Testis (tissue), 2 donors: ENCODE results near the gene KRTAP10-9.
"Not testable (repeated sequence)": the region's sequence is repeated elsewhere in the genome, so short reads cannot be mapped to it uniquely, and the experiment has no call there.

Experiments used
- POLR2A ChIP-seq: fragments of 450-650 bp; IDR thresholded peaks from one replicate; pipeline ENCODE4 v1.6.1; 2017; ENCODE audit warnings: antibody characterized with exemption, mild to moderate bottlenecking, moderate library complexity
- TF ChIP-seq, protein P1 (sequence below), 3 experiments: fragments of 450-650 bp in 2 of 3; fragments of 200-600 bp in 1 of 3; sonication (generic) in 1 of 3; IDR thresholded peaks; one replicate each; pipeline ENCODE4 v1.5.1; 2016 to 2019; ENCODE audit warnings: antibody characterized with exemption in 3 of 3, mild to moderate bottlenecking in 2 of 3, moderate library complexity in 1 of 3

DNA sequence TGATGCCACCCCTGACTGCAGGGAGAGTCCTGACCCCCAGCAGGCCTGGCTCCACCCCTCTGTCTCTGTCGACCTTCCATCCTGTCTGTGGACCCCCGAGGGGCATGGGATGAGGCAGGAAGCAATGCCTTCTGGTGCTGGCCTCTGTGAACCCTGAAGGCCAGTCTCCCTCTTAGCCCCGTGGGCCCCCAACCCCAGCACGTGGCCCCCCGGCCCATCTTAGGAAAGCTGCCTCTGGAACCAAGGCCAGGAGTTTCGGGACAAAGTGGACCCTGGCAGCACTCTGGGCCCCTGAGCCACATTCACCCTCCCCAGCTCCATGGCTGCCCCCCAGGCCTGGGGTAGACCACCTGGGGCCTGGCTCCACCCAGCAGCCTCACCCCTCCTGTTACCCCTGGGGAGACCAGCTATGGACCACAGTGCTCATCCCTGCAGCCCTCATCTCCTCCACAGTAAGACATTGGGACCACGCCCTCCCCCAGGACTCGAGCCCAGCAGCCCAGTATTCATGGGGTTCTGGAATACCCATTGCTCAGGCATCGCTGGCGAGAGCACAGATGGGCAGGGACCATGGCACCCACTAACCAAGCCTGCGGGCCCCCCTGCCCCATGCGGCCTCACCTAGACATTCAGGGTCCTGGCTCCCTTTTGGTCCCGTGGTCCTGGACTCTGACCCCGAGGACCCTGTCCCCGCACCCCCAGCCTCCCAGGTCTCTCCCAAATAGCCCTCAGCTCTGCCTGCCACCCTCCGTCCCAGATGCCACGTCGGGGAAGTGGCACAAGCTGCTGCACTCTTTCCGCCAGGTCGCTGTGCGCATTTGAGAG is 11.8 kb downstream of the KRTAP10-9 start:
- TF ChIP-seq, protein P1, sequence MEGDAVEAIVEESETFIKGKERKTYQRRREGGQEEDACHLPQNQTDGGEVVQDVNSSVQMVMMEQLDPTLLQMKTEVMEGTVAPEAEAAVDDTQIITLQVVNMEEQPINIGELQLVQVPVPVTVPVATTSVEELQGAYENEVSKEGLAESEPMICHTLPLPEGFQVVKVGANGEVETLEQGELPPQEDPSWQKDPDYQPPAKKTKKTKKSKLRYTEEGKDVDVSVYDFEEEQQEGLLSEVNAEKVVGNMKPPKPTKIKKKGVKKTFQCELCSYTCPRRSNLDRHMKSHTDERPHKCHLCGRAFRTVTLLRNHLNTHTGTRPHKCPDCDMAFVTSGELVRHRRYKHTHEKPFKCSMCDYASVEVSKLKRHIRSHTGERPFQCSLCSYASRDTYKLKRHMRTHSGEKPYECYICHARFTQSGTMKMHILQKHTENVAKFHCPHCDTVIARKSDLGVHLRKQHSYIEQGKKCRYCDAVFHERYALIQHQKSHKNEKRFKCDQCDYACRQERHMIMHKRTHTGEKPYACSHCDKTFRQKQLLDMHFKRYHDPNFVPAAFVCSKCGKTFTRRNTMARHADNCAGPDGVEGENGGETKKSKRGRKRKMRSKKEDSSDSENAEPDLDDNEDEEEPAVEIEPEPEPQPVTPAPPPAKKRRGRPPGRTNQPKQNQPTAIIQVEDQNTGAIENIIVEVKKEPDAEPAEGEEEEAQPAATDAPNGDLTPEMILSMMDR (IDR thresholded peaks at IDR 0.05): not testable (repeated sequence)
- TF ChIP-seq POLR2A: not testable (repeated sequence)
